Measurements from ENCODE around the gene PNN.
"Not testable (repeated sequence)": the region's sequence is repeated elsewhere in the genome, so short reads cannot be mapped to it uniquely, and the experiment has no call there.

Gene PNN

GRCh38 chr14:39180553-39180952 lies 5.5 kb downstream of the PNN start:
- H3K4me3 ChIP-seq (ENCODE audit: low read depth, low read length): no peak overlapping the region
- H3K9ac ChIP-seq: no peak overlapping the region
- no peak overlapping the region for H3K27ac ChIP-seq
- H3K27me3 ChIP-seq (ENCODE audit: control insufficient read depth, insufficient read depth, low read length): no peaks in the 10 kb centered on the region
- peaks cover 11% of the 10 kb centered on the region for H3K79me2 ChIP-seq
- TF ChIP-seq, protein P1, sequence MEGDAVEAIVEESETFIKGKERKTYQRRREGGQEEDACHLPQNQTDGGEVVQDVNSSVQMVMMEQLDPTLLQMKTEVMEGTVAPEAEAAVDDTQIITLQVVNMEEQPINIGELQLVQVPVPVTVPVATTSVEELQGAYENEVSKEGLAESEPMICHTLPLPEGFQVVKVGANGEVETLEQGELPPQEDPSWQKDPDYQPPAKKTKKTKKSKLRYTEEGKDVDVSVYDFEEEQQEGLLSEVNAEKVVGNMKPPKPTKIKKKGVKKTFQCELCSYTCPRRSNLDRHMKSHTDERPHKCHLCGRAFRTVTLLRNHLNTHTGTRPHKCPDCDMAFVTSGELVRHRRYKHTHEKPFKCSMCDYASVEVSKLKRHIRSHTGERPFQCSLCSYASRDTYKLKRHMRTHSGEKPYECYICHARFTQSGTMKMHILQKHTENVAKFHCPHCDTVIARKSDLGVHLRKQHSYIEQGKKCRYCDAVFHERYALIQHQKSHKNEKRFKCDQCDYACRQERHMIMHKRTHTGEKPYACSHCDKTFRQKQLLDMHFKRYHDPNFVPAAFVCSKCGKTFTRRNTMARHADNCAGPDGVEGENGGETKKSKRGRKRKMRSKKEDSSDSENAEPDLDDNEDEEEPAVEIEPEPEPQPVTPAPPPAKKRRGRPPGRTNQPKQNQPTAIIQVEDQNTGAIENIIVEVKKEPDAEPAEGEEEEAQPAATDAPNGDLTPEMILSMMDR (IDR thresholded peaks at IDR 0.05): no peak
- H3K4me2 ChIP-seq (ENCODE audit: low read length): no peak overlapping the region
- no peaks in the 10 kb centered on the region for H3K36me3 ChIP-seq (ENCODE audit: control insufficient read depth, insufficient read depth, low read length)
- no peaks in the 10 kb centered on the region for H3K9me3 ChIP-seq (ENCODE audit: control insufficient read depth, low read length)
- no peak overlapping the region for H2AFZ ChIP-seq
- peaks cover 4% of the 10 kb centered on the region for H3K4me1 ChIP-seq

- Histone ChIP-seq H3K36me3 (ENCODE audit: control insufficient read depth, insufficient read depth, low read length) (no peaks in the 10 kb centered on the region), H3K27me3 (ENCODE audit: control insufficient read depth, insufficient read depth, low read length) (no peaks in the 10 kb centered on the region), H3K4me1 (peaks cover 4% of the 10 kb centered on the region)
Measured at GRCh38 chr14:39181026-39181692, 6.1 kb downstream of the PNN start.

GRCh38 chr14:39181693-39182047 lies 6.6 kb downstream of the PNN start:
- Histone ChIP-seq H3K9me3 (ENCODE audit: control insufficient read depth, low read length) (no peaks in the 10 kb centered on the region), H3K36me3 (ENCODE audit: control insufficient read depth, insufficient read depth, low read length) (no peaks in the 10 kb centered on the region), H3K4me3 (ENCODE audit: low read depth, low read length) (no peak overlapping the region), H3K4me1 (peaks cover 4% of the 10 kb centered on the region), H3K79me2 (peaks cover 8% of the 10 kb centered on the region), H3K27me3 (ENCODE audit: control insufficient read depth, insufficient read depth, low read length) (no peaks in the 10 kb centered on the region), H3K27ac (no peak overlapping the region), H3K4me2 (ENCODE audit: low read length) (no peak overlapping the region), H2AFZ (no peak overlapping the region), H3K9ac (no peak overlapping the region)
- TF ChIP-seq, protein P1 (IDR thresholded peaks at IDR 0.05): no peak

More at GRCh38 chr14:39181026-39181692, 6.1 kb downstream of the PNN start:
- TF ChIP-seq, protein P1 (IDR thresholded peaks at IDR 0.05): no peak
- no peaks in the 10 kb centered on the region for H3K9me3 ChIP-seq (ENCODE audit: control insufficient read depth, low read length)
- H2AFZ ChIP-seq: no peak overlapping the region
- peaks cover 8% of the 10 kb centered on the region for H3K79me2 ChIP-seq
- H3K27ac ChIP-seq: no peak overlapping the region
- no peak overlapping the region for H3K4me3 ChIP-seq (ENCODE audit: low read depth, low read length)
- H3K4me2 ChIP-seq (ENCODE audit: low read length): no peak overlapping the region
- H3K9ac ChIP-seq: no peak overlapping the region

DNA sequence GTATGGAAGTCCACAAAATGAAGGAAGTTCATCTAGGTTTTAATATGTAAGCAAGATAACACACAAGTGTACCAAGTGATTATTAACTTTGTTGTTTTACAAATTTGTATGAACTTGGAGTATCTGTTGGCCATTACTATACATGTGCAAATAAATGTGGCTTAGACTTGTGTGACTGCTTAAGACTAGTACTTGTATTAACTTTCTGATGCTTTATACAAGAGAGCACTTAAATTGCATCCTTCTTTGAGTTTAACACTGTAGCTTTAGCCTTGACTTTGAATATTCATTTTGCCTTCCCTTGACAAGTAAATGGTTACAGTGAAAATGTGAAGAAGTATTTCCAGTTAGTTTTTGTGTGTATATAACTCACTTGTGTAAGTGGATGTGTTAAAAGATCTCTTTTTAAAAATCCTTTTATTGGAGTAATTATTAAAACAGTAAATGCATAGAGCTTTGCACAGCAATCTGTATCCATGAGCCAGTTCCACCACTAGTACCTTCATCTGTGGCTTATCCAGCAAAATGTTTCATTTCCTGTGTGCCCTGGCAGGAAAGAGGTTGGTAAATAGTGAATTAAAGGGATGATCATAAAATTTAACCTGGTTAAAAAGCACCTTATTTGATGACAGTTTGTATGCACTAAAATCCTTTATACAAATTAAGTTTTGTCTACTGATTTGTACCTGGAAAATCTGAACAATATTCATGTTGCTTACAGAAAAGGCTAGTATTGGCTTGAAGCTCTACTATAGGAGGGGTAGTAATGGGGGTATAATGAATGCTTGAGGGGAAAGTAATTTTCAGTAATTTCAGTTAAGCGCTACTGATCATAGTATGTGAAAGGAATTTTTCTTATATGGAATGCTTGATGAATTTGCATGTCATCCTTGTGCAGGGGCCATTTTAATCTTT lies 8.0 kb downstream of the PNN start:
- Histone ChIP-seq H3K4me3 (ENCODE audit: low read depth, low read length) (no peak overlapping the region), H3K4me1 (peaks cover 4% of the 10 kb centered on the region), H3K36me3 (ENCODE audit: control insufficient read depth, insufficient read depth, low read length) (no peaks in the 10 kb centered on the region), H3K9me3 (ENCODE audit: control insufficient read depth, low read length) (no peaks in the 10 kb centered on the region), H3K27ac (no peak overlapping the region), H3K79me2 (no peaks in the 10 kb centered on the region), H3K9ac (no peak overlapping the region), H2AFZ (no peak overlapping the region), H3K27me3 (ENCODE audit: control insufficient read depth, insufficient read depth, low read length) (no peaks in the 10 kb centered on the region), H3K4me2 (ENCODE audit: low read length) (no peak overlapping the region)
- TF ChIP-seq, protein P1 (IDR thresholded peaks at IDR 0.05): no peak

DNA sequence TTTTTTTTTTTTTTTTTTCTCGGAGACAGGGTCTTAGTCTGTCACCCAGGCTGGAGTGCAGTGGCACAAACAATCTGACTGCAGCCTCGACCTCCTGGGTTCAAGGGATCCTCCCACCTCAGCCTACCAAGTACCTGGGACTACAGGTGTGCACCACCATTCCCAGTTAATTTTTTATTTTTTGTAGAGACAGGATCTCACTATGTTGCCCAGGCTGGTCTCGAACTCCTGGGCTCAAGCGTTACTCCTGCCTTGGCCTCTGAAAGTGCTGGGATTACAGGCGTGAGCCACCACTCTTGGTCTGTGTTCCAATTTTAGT lies 8.6 kb downstream of the PNN start:
- H3K79me2 ChIP-seq; H3K4me1 ChIP-seq; H3K9ac ChIP-seq; H3K27ac ChIP-seq; H3K36me3 ChIP-seq (ENCODE audit: control insufficient read depth, insufficient read depth, low read length); H2AFZ ChIP-seq; H3K9me3 ChIP-seq (ENCODE audit: control insufficient read depth, low read length); H3K4me2 ChIP-seq (ENCODE audit: low read length); H3K27me3 ChIP-seq (ENCODE audit: control insufficient read depth, insufficient read depth, low read length); H3K4me3 ChIP-seq (ENCODE audit: low read depth, low read length): not testable (repeated sequence)

Data from parathyroid adenoma (tissue), 2 donors.